ENCODE measurements around the gene OR10W1. TPM values are rescaled to one million over a fixed set of nuclear protein-coding genes. Genes with fewer than 3 reads are reported as not detected.

OR10W1 gene
- polyA plus RNA-seq, 1 of the 3 experiments (the other 2 are of a cell fraction): not detected

- TF ChIP-seq CHD2 (IDR thresholded peaks at IDR 0.05; ENCODE audit: low read length, partially characterized antibody): no peak
- no peak for TF ChIP-seq GATA2 (CRISPR knock-in tag; IDR thresholded peaks at IDR 0.05)
- no peak for TF ChIP-seq SMC3 (IDR thresholded peaks at IDR 0.05; ENCODE audit: low read depth, low read length)
- no peak for TF ChIP-seq TAF1 (IDR thresholded peaks at IDR 0.05; ENCODE audit: borderline replicate concordance, low read depth, low read length)
- no peak for TF ChIP-seq RCOR1 (IDR thresholded peaks at IDR 0.05; ENCODE audit: low read length)
- TF ChIP-seq EP300 (IDR thresholded peaks at IDR 0.05; ENCODE audit: borderline replicate concordance in 1 of 2, low read depth in 1 of 2, low read length in 1 of 2): peak in 1 of 2 experiments; percentile 17; a peak in 1 of 4 replicates
- TF ChIP-seq ZBTB33 (IDR thresholded peaks at IDR 0.05; ENCODE audit: borderline replicate concordance, low read depth): no peak
- peak; percentile 48 for TF ChIP-seq FOSL2 (IDR thresholded peaks at IDR 0.05; ENCODE audit: borderline replicate concordance, low read depth)
- TF ChIP-seq NFIC (IDR thresholded peaks at IDR 0.05; ENCODE audit: borderline replicate concordance): no peak
- TF ChIP-seq YY1 (IDR thresholded peaks at IDR 0.05; ENCODE audit: low read depth): no peak
- no peak for TF ChIP-seq ELF1 (IDR thresholded peaks at IDR 0.05)
- TF ChIP-seq RXRA (IDR thresholded peaks at IDR 0.05; ENCODE audit: borderline replicate concordance, low read depth): no peak
- TF ChIP-seq RAD21 (IDR thresholded peaks at IDR 0.05; ENCODE audit: low read length): no peak
- no peak for TF ChIP-seq REST (IDR thresholded peaks at IDR 0.05; ENCODE audit: low read depth, low read length)
- no peak for TF ChIP-seq POLR2AphosphoS5 (IDR thresholded peaks at IDR 0.05; ENCODE audit: low read depth, low read length)
- TF ChIP-seq USF2 (IDR thresholded peaks at IDR 0.05; ENCODE audit: borderline replicate concordance, low read depth, low read length): no peak
- TF ChIP-seq SIN3A (IDR thresholded peaks at IDR 0.05; ENCODE audit: borderline replicate concordance, low read depth, low read length): no peak
- no peak for TF ChIP-seq EZH2phosphoT487 (IDR thresholded peaks at IDR 0.05; ENCODE audit: borderline replicate concordance, low read depth)
- no peak for TF ChIP-seq FOXJ3 (CRISPR knock-in tag; IDR thresholded peaks at IDR 0.05)
- TF ChIP-seq GABPA (IDR thresholded peaks at IDR 0.05; ENCODE audit: low read depth): no peak
- TF ChIP-seq CTCF (IDR thresholded peaks at IDR 0.05): no peak
Observed at GRCh38 chr11:58316142-58316541, 48.1 kb upstream of the OR10W1 start (continued).
